ENCODE data around the gene NUDT22.

NUDT22 gene

DNA sequence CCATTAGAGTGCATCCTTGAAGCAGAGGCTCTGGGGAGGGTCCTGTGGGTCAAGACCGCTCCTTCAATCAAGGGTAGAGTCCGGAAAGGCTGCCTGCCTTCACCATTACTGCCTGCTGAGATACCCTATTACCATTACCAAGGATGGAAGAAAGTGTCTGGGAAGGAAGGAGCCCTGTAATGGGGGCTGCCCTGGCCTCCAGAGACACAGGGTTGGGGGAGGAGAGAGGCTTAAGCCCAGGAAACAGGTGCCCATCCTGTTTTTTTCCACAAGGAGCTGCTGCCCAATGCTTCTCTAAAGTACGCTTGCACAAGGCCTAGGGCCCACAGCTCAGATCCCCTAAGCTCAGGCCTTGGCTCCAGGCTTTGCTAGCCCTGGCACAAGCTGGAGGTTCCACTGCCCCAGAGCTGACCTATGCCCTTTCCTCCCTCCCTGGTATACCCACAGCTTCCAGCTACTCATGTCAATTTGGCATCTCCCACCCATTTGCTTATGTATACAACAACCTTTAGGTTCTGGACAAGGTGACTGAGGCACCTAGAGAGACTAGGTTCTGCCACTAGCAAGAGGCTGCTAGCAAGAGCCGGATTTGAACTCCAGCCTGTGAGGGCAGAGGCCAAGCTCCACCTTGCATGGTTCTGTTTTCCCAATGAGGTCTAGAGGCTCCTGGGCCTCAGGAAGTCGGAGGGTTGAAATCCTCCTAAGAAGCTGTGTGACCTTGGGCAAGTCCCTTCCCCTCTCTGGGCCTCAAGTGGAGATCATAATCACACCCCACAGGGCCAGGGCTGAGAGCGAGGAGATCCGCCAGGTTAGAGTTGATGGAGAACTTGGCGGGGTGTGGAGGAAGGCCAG is 23.7 kb downstream of the NUDT22 start:
- TF ChIP-seq, protein P1, sequence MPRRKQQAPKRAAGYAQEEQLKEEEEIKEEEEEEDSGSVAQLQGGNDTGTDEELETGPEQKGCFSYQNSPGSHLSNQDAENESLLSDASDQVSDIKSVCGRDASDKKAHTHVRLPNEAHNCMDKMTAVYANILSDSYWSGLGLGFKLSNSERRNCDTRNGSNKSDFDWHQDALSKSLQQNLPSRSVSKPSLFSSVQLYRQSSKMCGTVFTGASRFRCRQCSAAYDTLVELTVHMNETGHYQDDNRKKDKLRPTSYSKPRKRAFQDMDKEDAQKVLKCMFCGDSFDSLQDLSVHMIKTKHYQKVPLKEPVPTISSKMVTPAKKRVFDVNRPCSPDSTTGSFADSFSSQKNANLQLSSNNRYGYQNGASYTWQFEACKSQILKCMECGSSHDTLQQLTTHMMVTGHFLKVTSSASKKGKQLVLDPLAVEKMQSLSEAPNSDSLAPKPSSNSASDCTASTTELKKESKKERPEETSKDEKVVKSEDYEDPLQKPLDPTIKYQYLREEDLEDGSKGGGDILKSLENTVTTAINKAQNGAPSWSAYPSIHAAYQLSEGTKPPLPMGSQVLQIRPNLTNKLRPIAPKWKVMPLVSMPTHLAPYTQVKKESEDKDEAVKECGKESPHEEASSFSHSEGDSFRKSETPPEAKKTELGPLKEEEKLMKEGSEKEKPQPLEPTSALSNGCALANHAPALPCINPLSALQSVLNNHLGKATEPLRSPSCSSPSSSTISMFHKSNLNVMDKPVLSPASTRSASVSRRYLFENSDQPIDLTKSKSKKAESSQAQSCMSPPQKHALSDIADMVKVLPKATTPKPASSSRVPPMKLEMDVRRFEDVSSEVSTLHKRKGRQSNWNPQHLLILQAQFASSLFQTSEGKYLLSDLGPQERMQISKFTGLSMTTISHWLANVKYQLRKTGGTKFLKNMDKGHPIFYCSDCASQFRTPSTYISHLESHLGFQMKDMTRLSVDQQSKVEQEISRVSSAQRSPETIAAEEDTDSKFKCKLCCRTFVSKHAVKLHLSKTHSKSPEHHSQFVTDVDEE (CRISPR knock-in tag; IDR thresholded peaks at IDR 0.05): no peak
- no peak for TF ChIP-seq TCF4 (CRISPR knock-in tag; IDR thresholded peaks at IDR 0.05; ENCODE audit: borderline replicate concordance)
- TF ChIP-seq, protein P2, sequence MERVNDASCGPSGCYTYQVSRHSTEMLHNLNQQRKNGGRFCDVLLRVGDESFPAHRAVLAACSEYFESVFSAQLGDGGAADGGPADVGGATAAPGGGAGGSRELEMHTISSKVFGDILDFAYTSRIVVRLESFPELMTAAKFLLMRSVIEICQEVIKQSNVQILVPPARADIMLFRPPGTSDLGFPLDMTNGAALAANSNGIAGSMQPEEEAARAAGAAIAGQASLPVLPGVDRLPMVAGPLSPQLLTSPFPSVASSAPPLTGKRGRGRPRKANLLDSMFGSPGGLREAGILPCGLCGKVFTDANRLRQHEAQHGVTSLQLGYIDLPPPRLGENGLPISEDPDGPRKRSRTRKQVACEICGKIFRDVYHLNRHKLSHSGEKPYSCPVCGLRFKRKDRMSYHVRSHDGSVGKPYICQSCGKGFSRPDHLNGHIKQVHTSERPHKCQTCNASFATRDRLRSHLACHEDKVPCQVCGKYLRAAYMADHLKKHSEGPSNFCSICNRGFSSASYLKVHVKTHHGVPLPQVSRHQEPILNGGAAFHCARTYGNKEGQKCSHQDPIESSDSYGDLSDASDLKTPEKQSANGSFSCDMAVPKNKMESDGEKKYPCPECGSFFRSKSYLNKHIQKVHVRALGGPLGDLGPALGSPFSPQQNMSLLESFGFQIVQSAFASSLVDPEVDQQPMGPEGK (CRISPR knock-in tag; IDR thresholded peaks at IDR 0.05; ENCODE audit: borderline replicate concordance): no peak
- TF ChIP-seq TOX (CRISPR knock-in tag; IDR thresholded peaks at IDR 0.05; ENCODE audit: borderline replicate concordance): no peak
- no peak for TF ChIP-seq PPARA (CRISPR knock-in tag; IDR thresholded peaks at IDR 0.05; ENCODE audit: borderline replicate concordance)
- no peak for TF ChIP-seq ISL1 (CRISPR knock-in tag; IDR thresholded peaks at IDR 0.05)
- no peak for TF ChIP-seq CSDC2 (CRISPR knock-in tag; IDR thresholded peaks at IDR 0.05)
- no peak for TF ChIP-seq SNAI2 (CRISPR knock-in tag; IDR thresholded peaks at IDR 0.05)
- TF ChIP-seq ZFP30 (CRISPR knock-in tag; IDR thresholded peaks at IDR 0.05): no peak
- TF ChIP-seq ZNF565 (CRISPR knock-in tag; conservative IDR thresholded peaks at IDR 0.05; ENCODE audit: low read depth): no peak
- TF ChIP-seq ZC3H10 (CRISPR knock-in tag; IDR thresholded peaks at IDR 0.05): no peak
- no peak for ATAC-seq

DNA sequence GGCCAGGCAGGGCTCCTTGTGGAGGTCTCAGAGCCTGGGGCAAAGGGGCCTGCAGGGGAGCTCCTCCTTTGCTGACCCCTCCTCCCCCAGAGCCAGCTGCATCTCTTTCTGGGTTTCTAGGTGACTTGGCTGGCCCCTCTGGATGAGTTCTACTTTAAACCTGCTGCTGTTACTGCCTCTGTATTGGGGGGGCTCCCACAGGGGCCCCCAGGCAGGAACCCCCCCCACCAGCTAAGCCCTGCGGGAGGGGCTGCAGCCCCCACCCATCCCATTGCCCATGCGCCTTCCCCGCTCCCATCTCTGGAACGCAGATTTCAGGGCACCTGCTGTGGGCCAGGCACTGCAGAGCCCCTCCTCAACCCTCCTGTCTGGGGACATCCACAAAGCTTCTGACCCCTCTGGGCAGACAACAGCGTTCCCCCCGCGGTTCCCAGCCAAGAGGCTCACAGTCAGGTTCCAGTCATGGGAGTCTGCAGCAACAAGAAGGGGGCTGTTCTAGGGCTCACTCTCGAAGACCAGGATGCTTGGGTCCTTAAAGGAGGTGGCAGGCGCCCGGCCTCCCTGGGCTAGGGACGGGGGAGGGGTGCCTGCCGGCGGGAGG is 24.4 kb downstream of the NUDT22 start:
- peak; percentile 4; the same call in 2 of the 3 replicates for ATAC-seq
- TF ChIP-seq ZNF70 (CRISPR knock-in tag; IDR thresholded peaks at IDR 0.05) (no peak), ESRRG (CRISPR knock-in tag; IDR thresholded peaks at IDR 0.05) (no peak), ARNTL (CRISPR knock-in tag; IDR thresholded peaks at IDR 0.05; ENCODE audit: borderline replicate concordance, low read depth) (no peak), RARB (CRISPR knock-in tag; IDR thresholded peaks at IDR 0.05) (no peak), ZFP30 (CRISPR knock-in tag; IDR thresholded peaks at IDR 0.05) (no peak), ZNF8 (CRISPR knock-in tag; IDR thresholded peaks at IDR 0.05) (no peak), ZC3H10 (CRISPR knock-in tag; IDR thresholded peaks at IDR 0.05) (no peak)
- TF ChIP-seq, protein P3, sequence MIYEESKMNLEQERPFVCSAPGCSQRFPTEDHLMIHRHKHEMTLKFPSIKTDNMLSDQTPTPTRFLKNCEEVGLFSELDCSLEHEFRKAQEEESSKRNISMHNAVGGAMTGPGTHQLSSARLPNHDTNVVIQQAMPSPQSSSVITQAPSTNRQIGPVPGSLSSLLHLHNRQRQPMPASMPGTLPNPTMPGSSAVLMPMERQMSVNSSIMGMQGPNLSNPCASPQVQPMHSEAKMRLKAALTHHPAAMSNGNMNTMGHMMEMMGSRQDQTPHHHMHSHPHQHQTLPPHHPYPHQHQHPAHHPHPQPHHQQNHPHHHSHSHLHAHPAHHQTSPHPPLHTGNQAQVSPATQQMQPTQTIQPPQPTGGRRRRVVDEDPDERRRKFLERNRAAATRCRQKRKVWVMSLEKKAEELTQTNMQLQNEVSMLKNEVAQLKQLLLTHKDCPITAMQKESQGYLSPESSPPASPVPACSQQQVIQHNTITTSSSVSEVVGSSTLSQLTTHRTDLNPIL (CRISPR knock-in tag; IDR thresholded peaks at IDR 0.05; ENCODE audit: low read depth): no peak
- TF ChIP-seq, protein P4, sequence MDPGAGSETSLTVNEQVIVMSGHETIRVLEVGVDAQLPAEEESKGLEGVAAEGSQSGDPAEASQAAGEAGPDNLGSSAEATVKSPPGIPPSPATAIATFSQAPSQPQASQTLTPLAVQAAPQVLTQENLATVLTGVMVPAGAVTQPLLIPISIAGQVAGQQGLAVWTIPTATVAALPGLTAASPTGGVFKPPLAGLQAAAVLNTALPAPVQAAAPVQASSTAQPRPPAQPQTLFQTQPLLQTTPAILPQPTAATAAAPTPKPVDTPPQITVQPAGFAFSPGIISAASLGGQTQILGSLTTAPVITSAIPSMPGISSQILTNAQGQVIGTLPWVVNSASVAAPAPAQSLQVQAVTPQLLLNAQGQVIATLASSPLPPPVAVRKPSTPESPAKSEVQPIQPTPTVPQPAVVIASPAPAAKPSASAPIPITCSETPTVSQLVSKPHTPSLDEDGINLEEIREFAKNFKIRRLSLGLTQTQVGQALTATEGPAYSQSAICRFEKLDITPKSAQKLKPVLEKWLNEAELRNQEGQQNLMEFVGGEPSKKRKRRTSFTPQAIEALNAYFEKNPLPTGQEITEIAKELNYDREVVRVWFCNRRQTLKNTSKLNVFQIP (CRISPR knock-in tag; IDR thresholded peaks at IDR 0.05; ENCODE audit: borderline replicate concordance, low read depth): no peak

DNA sequence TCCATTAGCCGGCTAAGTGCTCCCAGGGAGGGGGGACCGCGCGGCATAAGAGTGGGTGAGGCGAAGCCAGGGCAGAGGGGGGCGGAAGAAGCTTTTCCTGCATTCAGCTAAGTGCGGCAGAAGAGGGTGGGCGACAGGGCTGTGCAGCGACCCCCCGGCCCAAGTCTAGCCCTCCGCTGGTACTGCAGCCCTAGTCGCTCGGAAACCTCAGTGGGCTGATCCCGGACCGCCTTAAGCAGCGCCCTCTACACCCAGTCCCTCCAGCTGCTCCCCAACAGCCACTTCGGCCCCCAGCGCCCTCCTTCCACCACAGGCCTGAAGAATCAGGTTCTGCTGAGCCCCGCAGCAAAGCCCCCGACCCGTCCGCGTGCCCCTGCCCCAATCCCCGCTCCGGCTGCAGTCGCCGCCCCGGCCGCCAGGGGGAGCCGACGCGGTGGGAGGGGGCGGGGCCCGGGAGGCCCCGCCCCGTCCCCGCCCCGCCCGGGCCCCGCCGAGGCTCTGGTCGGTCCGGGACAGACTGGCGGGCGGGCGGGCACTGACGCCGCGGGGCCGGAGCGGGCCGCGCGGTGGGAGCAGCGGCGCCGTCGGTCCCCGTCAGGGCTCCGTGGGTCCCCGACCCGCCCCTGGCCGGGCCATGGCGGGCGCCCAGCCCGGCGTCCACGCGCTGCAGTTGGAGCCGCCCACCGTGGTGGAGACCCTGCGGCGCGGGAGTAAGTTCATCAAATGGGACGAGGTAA is 25.1 kb downstream of the NUDT22 start, which contains the start of gene PLCB3:
PLCB3 (plus strand) TSS at position 515 of the 737 bp plus-strand sequence; CDS start at position 635, 120 bp downstream.
- peak; percentile 14 for ATAC-seq
- TF ChIP-seq, protein P4 (CRISPR knock-in tag; IDR thresholded peaks at IDR 0.05; ENCODE audit: borderline replicate concordance, low read depth): no peak
- TF ChIP-seq ZFP30 (CRISPR knock-in tag; IDR thresholded peaks at IDR 0.05) (no peak), ZNF565 (CRISPR knock-in tag; conservative IDR thresholded peaks at IDR 0.05; ENCODE audit: low read depth) (no peak), ESRRG (CRISPR knock-in tag; IDR thresholded peaks at IDR 0.05) (no peak), ARNTL (CRISPR knock-in tag; IDR thresholded peaks at IDR 0.05; ENCODE audit: borderline replicate concordance, low read depth) (no peak), SNAI2 (CRISPR knock-in tag; IDR thresholded peaks at IDR 0.05) (no peak), OSR1 (CRISPR knock-in tag; IDR thresholded peaks at IDR 0.05) (no peak), TOX (CRISPR knock-in tag; IDR thresholded peaks at IDR 0.05; ENCODE audit: borderline replicate concordance) (no peak)
- TF ChIP-seq, protein P2 (CRISPR knock-in tag; IDR thresholded peaks at IDR 0.05; ENCODE audit: borderline replicate concordance): no peak
- TF ChIP-seq, protein P1 (CRISPR knock-in tag; IDR thresholded peaks at IDR 0.05): no peak

All from SK-N-SH treated with all-trans-retinoic acid at 6 μM for 48 hours (cell line).